Astrocyte of the hippocampus (primary cell): ENCODE results near the gene HNRNPF.
A peak's percentile ranks its signal among the peaks of the same experiment; 100 is the strongest.
"Not testable (repeated sequence)": the region's sequence is repeated elsewhere in the genome, so short reads cannot be mapped to it uniquely, and the experiment has no call there.

Experiments used
- DNase-seq: peaks from one replicate; pipeline ENCODE4 v3.0.0; 2011; ENCODE audit warnings: low read depth, low spot score

Gene HNRNPF

GRCh38 chr10:43396928-43397624 lies 11.9 kb downstream of the HNRNPF start:
- peak; percentile 86 for DNase-seq

GRCh38 chr10:43396061-43396927 lies 12.7 kb downstream of the HNRNPF start:
- DNase-seq = peak; percentile 86

- DNase-seq = peak; percentile 52
These were observed 13.4 kb downstream of the HNRNPF start for GRCh38 chr10:43395571-43396060.

- DNase-seq = no peak
These were observed 14.1 kb downstream of the HNRNPF start for GRCh38 chr10:43394868-43395267.

GRCh38 chr10:43393606-43394360 lies 15.2 kb downstream of the HNRNPF start:
- DNase-seq = no peak

GRCh38 chr10:43393186-43393585 lies 15.8 kb downstream of the HNRNPF start:
- not testable (repeated sequence) for DNase-seq

- no peak for DNase-seq
These were observed 16.2 kb downstream of the HNRNPF start for GRCh38 chr10:43392748-43393147.

GRCh38 chr10:43391496-43391895 lies 17.5 kb downstream of the HNRNPF start:
- no peak for DNase-seq

- DNase-seq = peak; percentile 67
These were observed 18.2 kb downstream of the HNRNPF start for GRCh38 chr10:43390759-43391158.

- no peak for DNase-seq
These were observed 18.7 kb downstream of the HNRNPF start for GRCh38 chr10:43390333-43390732.

- DNase-seq = no peak
These were observed 19.1 kb downstream of the HNRNPF start for GRCh38 chr10:43389867-43390266.

- DNase-seq = no peak
These were observed 21.3 kb downstream of the HNRNPF start for GRCh38 chr10:43387678-43388032.

- no peak for DNase-seq
These were observed 21.9 kb downstream of the HNRNPF start for GRCh38 chr10:43386981-43387677.

GRCh38 chr10:43386549-43386948 lies 22.4 kb downstream of the HNRNPF start:
- no peak for DNase-seq

- no peak for DNase-seq
These were observed 23.5 kb downstream of the HNRNPF start for GRCh38 chr10:43385412-43386004.

- DNase-seq = no peak
These were observed 24.4 kb downstream of the HNRNPF start for GRCh38 chr10:43384252-43385221.

- no peak for DNase-seq
These were observed 25.6 kb downstream of the HNRNPF start for GRCh38 chr10:43383204-43383971.

GRCh38 chr10:43380610-43381222 lies 28.3 kb downstream of the HNRNPF start:
- no peak for DNase-seq

- DNase-seq = no peak
These were observed 31.5 kb downstream of the HNRNPF start for GRCh38 chr10:43377424-43377883.
